ENCODE results near the gene ZCCHC2. TPM values are rescaled to one million over a fixed set of nuclear protein-coding genes. Genes with fewer than 3 reads are reported as not detected.

ZCCHC2 gene
- total and polyA plus RNA-seq, 8 donors = 3.9 to 76.5 (median 15.6) TPM

DNA sequence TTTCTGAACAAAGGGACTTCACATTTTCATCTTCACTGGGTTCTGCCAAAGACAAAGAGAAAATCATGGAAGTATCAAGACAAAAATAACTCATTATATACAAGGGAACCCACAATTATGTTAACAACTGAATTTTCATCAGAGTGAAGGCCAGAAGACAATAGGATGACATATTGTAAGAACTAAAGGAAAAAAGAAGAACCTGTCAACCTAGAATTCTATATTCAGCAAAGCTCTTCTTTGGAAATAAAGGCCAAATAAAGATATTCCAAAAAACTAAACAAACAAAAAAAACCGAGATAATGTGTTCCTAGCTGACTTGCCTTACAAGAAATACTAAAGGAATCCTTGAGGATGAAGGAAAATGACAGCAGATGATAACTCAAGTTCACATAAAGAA lies 10.3 kb upstream of the ZCCHC2 start:
- no peaks in the 10 kb centered on the region for H3K36me3 ChIP-seq
- DNase-seq = no peak
- no peak overlapping the region for H3K4me3 ChIP-seq
- 73 to 84% (median 77%) methylated on average over 1 of the region's 1 CpG for WGBS, 5 donors
- H3K9me3 ChIP-seq = peaks cover 5 to 38% (median 24%) of the 10 kb centered on the region in 4 donors
- no peak overlapping the region for H3K27ac ChIP-seq
- TF ChIP-seq, protein P1, sequence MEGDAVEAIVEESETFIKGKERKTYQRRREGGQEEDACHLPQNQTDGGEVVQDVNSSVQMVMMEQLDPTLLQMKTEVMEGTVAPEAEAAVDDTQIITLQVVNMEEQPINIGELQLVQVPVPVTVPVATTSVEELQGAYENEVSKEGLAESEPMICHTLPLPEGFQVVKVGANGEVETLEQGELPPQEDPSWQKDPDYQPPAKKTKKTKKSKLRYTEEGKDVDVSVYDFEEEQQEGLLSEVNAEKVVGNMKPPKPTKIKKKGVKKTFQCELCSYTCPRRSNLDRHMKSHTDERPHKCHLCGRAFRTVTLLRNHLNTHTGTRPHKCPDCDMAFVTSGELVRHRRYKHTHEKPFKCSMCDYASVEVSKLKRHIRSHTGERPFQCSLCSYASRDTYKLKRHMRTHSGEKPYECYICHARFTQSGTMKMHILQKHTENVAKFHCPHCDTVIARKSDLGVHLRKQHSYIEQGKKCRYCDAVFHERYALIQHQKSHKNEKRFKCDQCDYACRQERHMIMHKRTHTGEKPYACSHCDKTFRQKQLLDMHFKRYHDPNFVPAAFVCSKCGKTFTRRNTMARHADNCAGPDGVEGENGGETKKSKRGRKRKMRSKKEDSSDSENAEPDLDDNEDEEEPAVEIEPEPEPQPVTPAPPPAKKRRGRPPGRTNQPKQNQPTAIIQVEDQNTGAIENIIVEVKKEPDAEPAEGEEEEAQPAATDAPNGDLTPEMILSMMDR (IDR thresholded peaks at IDR 0.05) = no peak
- no peak for TF ChIP-seq POLR2AphosphoS5 (IDR thresholded peaks at IDR 0.05)
- no peak for TF ChIP-seq EP300 (IDR thresholded peaks at IDR 0.05)
- no peak for TF ChIP-seq POLR2A (IDR thresholded peaks at IDR 0.05)
- no peaks in the 10 kb centered on the region for H3K27me3 ChIP-seq
- no peaks in the 10 kb centered on the region for H3K4me1 ChIP-seq
- intact Hi-C loops (cut with DNase I; ENCODE audit: low total_unique reads) = loop anchor here (10.0 kb wide), 1 partner anchor 78 kb away; no protein-coding TSS in a partner anchor

DNA sequence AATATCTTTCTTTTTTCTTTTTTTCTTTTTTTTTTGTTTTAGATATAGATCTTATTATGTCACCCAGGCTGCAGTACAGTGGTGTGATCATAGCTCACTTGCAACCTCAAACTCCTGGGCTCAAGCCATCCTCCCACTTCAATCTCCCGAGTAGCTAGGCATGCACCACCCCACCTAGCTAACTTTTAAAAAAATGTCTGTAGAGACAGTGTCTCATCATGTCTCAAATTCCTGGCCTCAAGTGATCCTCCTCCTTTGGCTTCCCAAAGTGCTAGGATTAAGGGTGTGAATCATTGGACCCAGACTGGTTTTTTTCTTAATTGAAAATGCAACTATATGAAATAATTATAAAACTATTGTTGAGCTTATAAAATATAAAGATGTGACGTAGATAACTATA lies 9.8 kb upstream of the ZCCHC2 start:
- Histone ChIP-seq H3K27ac (no peak overlapping the region), H3K4me1 (no peaks in the 10 kb centered on the region), H3K36me3 (no peaks in the 10 kb centered on the region), H3K4me3 (no peak overlapping the region), H3K27me3 (no peaks in the 10 kb centered on the region), H3K9me3 (peaks cover 5 to 38% (median 24%) of the 10 kb centered on the region in 4 donors)
- intact Hi-C loops (cut with DNase I; ENCODE audit: low total_unique reads) = loop anchor here (10.0 kb wide), 1 partner anchor 78 kb away; no protein-coding TSS in a partner anchor
- 87 to 93% (median 89%) methylated on average over 2 of the region's 2 CpGs for WGBS, 5 donors
- DNase-seq = no peak
- TF ChIP-seq EP300 (IDR thresholded peaks at IDR 0.05) (no peak), POLR2A (IDR thresholded peaks at IDR 0.05) (no peak), POLR2AphosphoS5 (IDR thresholded peaks at IDR 0.05) (no peak)
- TF ChIP-seq, protein P1 (IDR thresholded peaks at IDR 0.05) = no peak

DNA sequence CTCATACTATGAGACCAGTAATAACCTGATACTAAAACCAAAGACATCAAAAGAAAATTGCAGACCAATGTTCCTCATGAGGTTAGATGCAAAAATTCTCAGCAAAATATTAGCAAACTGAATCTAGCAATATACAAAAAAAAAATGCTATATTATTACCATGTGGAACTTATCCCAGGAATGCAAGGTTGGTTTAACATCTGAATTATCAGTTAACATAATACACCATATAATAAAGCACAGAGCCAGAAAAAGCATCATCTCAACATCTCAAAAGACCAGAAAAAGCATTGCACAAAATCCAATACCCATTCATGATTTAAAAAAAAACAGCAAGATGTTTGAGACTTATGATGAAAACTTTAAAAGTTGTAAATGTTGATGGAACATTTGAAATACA lies 8.3 kb upstream of the ZCCHC2 start:
- peaks cover 5 to 38% (median 24%) of the 10 kb centered on the region in 4 donors for H3K9me3 ChIP-seq

DNA sequence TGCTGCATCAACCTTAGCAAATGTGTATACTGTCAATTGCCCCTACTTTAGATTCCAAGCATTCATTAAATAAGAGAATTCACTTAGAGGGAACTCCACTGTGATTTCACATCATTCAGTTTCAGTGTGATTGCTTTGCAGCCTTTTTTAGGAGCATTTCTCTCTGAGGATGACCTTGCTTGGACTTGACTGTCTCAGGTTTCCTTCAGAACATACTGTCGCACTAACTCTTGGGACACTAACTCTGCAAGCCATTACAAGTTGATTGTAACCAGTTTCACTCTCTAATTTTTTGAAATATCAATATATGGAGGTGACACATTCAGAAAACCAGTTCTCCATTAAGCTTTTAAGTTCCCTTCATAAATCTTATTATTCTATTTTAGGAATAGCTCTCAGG lies 6.6 kb upstream of the ZCCHC2 start:
- intact Hi-C loops (cut with DNase I; ENCODE audit: low total_unique reads) = loop anchor here (10.0 kb wide), 1 partner anchor 81 kb away; no protein-coding TSS in a partner anchor
- TF ChIP-seq, protein P1 (IDR thresholded peaks at IDR 0.05) = no peak
- TF ChIP-seq POLR2AphosphoS5 (IDR thresholded peaks at IDR 0.05) (no peak), POLR2A (IDR thresholded peaks at IDR 0.05) (no peak), EP300 (IDR thresholded peaks at IDR 0.05) (no peak)
- H3K27ac ChIP-seq = no peak overlapping the region
- 53 to 82% (median 61%) methylated on average over 1 of the region's 1 CpG for WGBS, 5 donors
- no peaks in the 10 kb centered on the region for H3K27me3 ChIP-seq
- peaks cover 0 to 9% (median 4%) of the 10 kb centered on the region in 4 donors for H3K4me1 ChIP-seq
- peaks cover 5 to 38% (median 23%) of the 10 kb centered on the region in 4 donors for H3K9me3 ChIP-seq
- no peaks in the 10 kb centered on the region for H3K36me3 ChIP-seq
- no peak overlapping the region for H3K4me3 ChIP-seq
- DNase-seq = no peak

More for the DNA sequence above, 8.3 kb upstream of the ZCCHC2 start:
- Histone ChIP-seq H3K4me3 (no peak overlapping the region), H3K4me1 (no peaks in the 10 kb centered on the region), H3K27me3 (no peaks in the 10 kb centered on the region), H3K36me3 (no peaks in the 10 kb centered on the region), H3K27ac (no peak overlapping the region)
- TF ChIP-seq POLR2AphosphoS5 (IDR thresholded peaks at IDR 0.05) = no peak
- TF ChIP-seq, protein P1 (IDR thresholded peaks at IDR 0.05) = no peak
- no peak for TF ChIP-seq EP300 (IDR thresholded peaks at IDR 0.05)
- TF ChIP-seq POLR2A (IDR thresholded peaks at IDR 0.05) = no peak
- intact Hi-C loops (cut with DNase I; ENCODE audit: low total_unique reads) = loop anchor here (10.0 kb wide), 1 partner anchor 80 kb away; no protein-coding TSS in a partner anchor
- DNase-seq = no peak
